Fibroblast of skin of left quadriceps (primary cell): ENCODE data around the gene KCNK3.
"Not testable (repeated sequence)": the region's sequence is repeated elsewhere in the genome, so short reads cannot be mapped to it uniquely, and the experiment has no call there.

Experiments
- DNase-seq, 2 experiments: peaks; one replicate each; pipeline ENCODE4 v3.0.0-alpha.2; 2013; ENCODE audit warnings: low read depth in 2 of 2

KCNK3 gene

GRCh38 chr2:26756337-26756736 is 63.8 kb downstream of the KCNK3 start:
- DNase-seq = no peak

- peak; percentile 97 to 98 for DNase-seq
These were observed 65.6 kb downstream of the KCNK3 start for GRCh38 chr2:26757873-26758789.

- no peak for DNase-seq
These were observed 66.3 kb downstream of the KCNK3 start for GRCh38 chr2:26758790-26759321.

- DNase-seq = no peak
These were observed 67.3 kb downstream of the KCNK3 start for GRCh38 chr2:26759845-26760244.

GRCh38 chr2:26760991-26761390 is 68.5 kb downstream of the KCNK3 start:
- not testable (repeated sequence) for DNase-seq

- DNase-seq = no peak
These were observed 70.5 kb downstream of the KCNK3 start for GRCh38 chr2:26763019-26763418.

GRCh38 chr2:26764078-26764887 is 71.8 kb downstream of the KCNK3 start, which contains the start of gene SLC35F6:
SLC35F6 (plus strand) TSS chr2:26764284; CDS start chr2:26764350, 66 bp downstream.
- peak; percentile 44 to 55 for DNase-seq

GRCh38 chr2:26764906-26765305 is 72.4 kb downstream of the KCNK3 start:
- no peak for DNase-seq

- no peak for DNase-seq
These were observed 73.1 kb downstream of the KCNK3 start for GRCh38 chr2:26765475-26766200.

- no peak for DNase-seq
These were observed 74.6 kb downstream of the KCNK3 start for GRCh38 chr2:26767129-26767528.

GRCh38 chr2:26767894-26768487 is 75.5 kb downstream of the KCNK3 start:
- no peak for DNase-seq

- no peak for DNase-seq
These were observed 76.2 kb downstream of the KCNK3 start for GRCh38 chr2:26768759-26769088.

- no peak for DNase-seq
These were observed 76.7 kb downstream of the KCNK3 start for GRCh38 chr2:26769089-26769761.

GRCh38 chr2:26770986-26771586 is 78.6 kb downstream of the KCNK3 start:
- no peak for DNase-seq

- DNase-seq = no peak
These were observed 79.8 kb downstream of the KCNK3 start for GRCh38 chr2:26772064-26773001.

GRCh38 chr2:26776195-26776800 is 83.8 kb downstream of the KCNK3 start:
- no peak for DNase-seq

GRCh38 chr2:26778098-26778497 is 85.6 kb downstream of the KCNK3 start:
- no peak for DNase-seq

- DNase-seq = no peak
These were observed 86.0 kb downstream of the KCNK3 start for GRCh38 chr2:26778507-26778906.
